Endothelial cell of umbilical vein (primary cell): ENCODE measurements around the gene KIF15. TPM values are rescaled to one million over a fixed set of nuclear protein-coding genes. Genes with fewer than 3 reads are reported as not detected.

Source experiments
- BruUV-seq: library from RNA; stranded (reverse); fragments of 400-500 nt; replicated peaks from 2 replicates; lab custom pipeline; 2021; lab: Mats Ljungman, UMichigan
- CTCF ChIA-PET: fragments of 300-600, 350-600 bp; sonication (Branson Sonifier 250); formaldehyde crosslinking; loops from one replicate; lab custom pipeline; 2021; ENCODE audit warnings: antibody characterized with exemption, inconsistent platforms; lab: Charles Lee
- POLR2A ChIA-PET: fragments of 300-600, 350-600 bp; sonication (Branson Sonifier 250); formaldehyde crosslinking; loops from one replicate; lab custom pipeline; 2021; ENCODE audit warnings: antibody characterized with exemption, inconsistent platforms; lab: Charles Lee
- DNase-seq: peaks from one replicate; pipeline ENCODE4 v3.0.0-alpha.2; 2011; ENCODE audit warnings: low read depth, low spot score
- FAIRE-seq: peaks from 2 replicates; lab custom pipeline; 2011; peaks lifted over from hg19 to GRCh38; lab: Jason Lieb, UNC
- H2AFZ ChIP-seq: 2 replicates; pipeline ENCODE4 v1.6.0; 2012; ENCODE audit warnings: low read depth, low read length, control low read depth, inconsistent platforms
- H3K27ac ChIP-seq: 2 replicates; pipeline ENCODE4 v1.5.1; 2011; ENCODE audit warnings: low read depth, mild to moderate bottlenecking, control low read depth, low read length, moderate library complexity; ENCODE audit not compliant: insufficient read depth
- H3K27me3 ChIP-seq, 2 experiments: 2 replicates each; pipeline versions ENCODE4 v1.6.0 to v1.6.1; 2011; ENCODE audit warnings: low read length in 2 of 2, mixed read lengths in 1 of 2; ENCODE audit not compliant: control insufficient read depth in 2 of 2, insufficient read depth in 2 of 2
- H3K36me3 ChIP-seq, 2 experiments: 2 replicates in 1 of 2; 3 replicates in 1 of 2; pipeline ENCODE4 v1.5.1; 2011; ENCODE audit warnings: low read length in 2 of 2, mild to moderate bottlenecking in 1 of 2, moderate library complexity in 1 of 2; ENCODE audit not compliant: control insufficient read depth in 2 of 2, insufficient read depth in 2 of 2; ENCODE audit errors: extremely low read depth in 1 of 2
- H3K4me1 ChIP-seq: 3 replicates; pipeline ENCODE4 v1.5.1; 2011; ENCODE audit warnings: mild to moderate bottlenecking, low read length; ENCODE audit not compliant: control insufficient read depth, insufficient read depth; ENCODE audit errors: extremely low read depth
- H3K4me2 ChIP-seq: 2 replicates; pipeline ENCODE4 v1.6.1; 2011; ENCODE audit warnings: low read length, control low read depth, mixed read lengths; ENCODE audit not compliant: insufficient read depth
- H3K4me3 ChIP-seq, 3 experiments: fragments of 200-600 bp in 1 of 3; sonication (generic), shearing (Covaris generic) in 1 of 3; replicated peaks in 1 of 3; 2 replicates each; pipeline ENCODE4 v1.5.1; 2011 to 2016; ENCODE audit warnings: control low read depth in 3 of 3, low read length in 3 of 3, mild to moderate bottlenecking in 2 of 3, inconsistent platforms in 1 of 3, low read depth in 1 of 3, moderate library complexity in 1 of 3; ENCODE audit not compliant: insufficient read depth in 1 of 3
- H3K79me2 ChIP-seq: 2 replicates; pipeline ENCODE4 v1.6.0; 2012; ENCODE audit warnings: low read length, inconsistent platforms; ENCODE audit not compliant: control insufficient read depth, insufficient read depth
- H3K9ac ChIP-seq: replicated peaks from 2 replicates; pipeline ENCODE3; 2011; ENCODE audit warnings: low read length, control low read depth; ENCODE audit not compliant: insufficient read depth; ENCODE audit errors: extremely low read depth
- H3K9me1 ChIP-seq: replicated peaks from 3 replicates; pipeline ENCODE4 v1.6.0; 2011; ENCODE audit warnings: mild to moderate bottlenecking, low read length; ENCODE audit not compliant: control insufficient read depth, insufficient read depth; ENCODE audit errors: extremely low read depth
- H3K9me3 ChIP-seq: replicated peaks from 2 replicates; pipeline ENCODE4 v1.5.1; 2012; ENCODE audit warnings: low read length, inconsistent platforms; ENCODE audit not compliant: control insufficient read depth, insufficient read depth
- H4K20me1 ChIP-seq: replicated peaks from 2 replicates; pipeline ENCODE3; 2011; ENCODE audit warnings: mild to moderate bottlenecking, low read length; ENCODE audit not compliant: control insufficient read depth, insufficient read depth; ENCODE audit errors: extremely low read depth
- FOS ChIP-seq: IDR thresholded peaks from 2 replicates; pipeline ENCODE4 v1.6.1; 2011; ENCODE audit warnings: mild to moderate bottlenecking, low read length, moderate library complexity, borderline replicate concordance; ENCODE audit not compliant: insufficient read depth
- JUN ChIP-seq: IDR thresholded peaks from 2 replicates; pipeline ENCODE4 v1.6.1; 2011; ENCODE audit warnings: borderline replicate concordance, low read depth; ENCODE audit not compliant: insufficient read length, insufficient read depth
- dilution Hi-C: fragments of 300-500 bp; cut with MboI; formaldehyde crosslinking; loops from one replicate; pipeline ENCODE4 v1.15.0; 2019; ENCODE audit warnings: low sequenced_read_pairs; ENCODE audit not compliant: extremely low pct_ligation_motif_present
- intact Hi-C: fragments of 100-400 bp; cut with micrococcal nuclease; formaldehyde crosslinking; loops from one replicate; pipeline ENCODE4 v1.10.0; 2022
- microRNA counts: library from miRNA; unstranded; fragments of <30 nt; microRNA quantifications from one replicate; lab custom pipeline; 2016
- polyA plus RNA-seq, 4 experiments: library from polyadenylated mRNA; depleted of rRNA in 3 of 4; stranded (reverse) in 3 of 4; unstranded in 1 of 4; fragments of >200 nt; gene quantifications; 2 replicates each; pipeline versions ENCODE4 v1.2.1 to v1.2.3, GENCODE V29; 2011 to 2012; ENCODE audit warnings: missing spikeins in 1 of 4
- total RNA-seq: library from RNA; stranded (reverse); gene quantifications from 2 replicates; pipeline ENCODE4 v1.2.3, GENCODE V29; 2021

KIF15 gene
- total and polyA plus RNA-seq, 2 donors (not counting 3 experiments of a cell fraction or from before 2014, with no cell fraction given), result 2.2 to 21.6 TPM

GRCh38 chr3:44902628-44903027 is 141.0 kb downstream of the KIF15 start:
- dilution Hi-C loops, result no loop called here
- CTCF ChIA-PET, result interaction anchor here (1.2 kb wide), 1 partner anchor 11 kb away, joined by 3 read pairs; no protein-coding TSS in a partner anchor

More at GRCh38 chr3:44902628-44903027, 141.0 kb downstream of the KIF15 start:
- intact Hi-C loops, result no loop called here
- Histone ChIP-seq H3K4me2 (no peak overlapping the region), H4K20me1 (no peaks in the 10 kb centered on the region), H3K4me3 (no peak overlapping the region), H3K79me2 (no peaks in the 10 kb centered on the region), H3K9me1 (no peaks in the 10 kb centered on the region), H3K27ac (no peak overlapping the region), H3K9me3 (no peaks in the 10 kb centered on the region), H2AFZ (no peak overlapping the region), H3K4me1 (no peaks in the 10 kb centered on the region), H3K27me3 (no peaks in the 10 kb centered on the region), H3K36me3 (no peaks in the 10 kb centered on the region), H3K9ac (no peak overlapping the region)
- FAIRE-seq (no peak), DNase-seq (no peak)
- POLR2A ChIA-PET, result no interaction called here
- no peak for TF ChIP-seq JUN
- TF ChIP-seq FOS, result no peak
- no TSS peak for BruUV-seq

MicroRNA genes within 50 kb of the gene (microRNA counts, 767-probe panel; counts per million panel counts)
- 723 counts per million, percentile 96 among the panel's probes with 10 or more counts for microRNA hsa-miR-564 (lab: Ali Mortazavi, UCI)

Other genes with a start within 250 kb of the KIF15 start
- 0.95 and 1.9 TPM in 2 replicates for gene ZKSCAN7, start 206.6 kb upstream of the KIF15 start, total RNA-seq
- gene ZKSCAN7, start 206.6 kb upstream of the KIF15 start, polyA plus RNA-seq, result 0.75 and 0.83 TPM in 2 replicates
- gene ZNF660, start 176.8 kb upstream of the KIF15 start, total RNA-seq, result 1.0 and 1.5 TPM in 2 replicates
- gene ZNF660, start 176.8 kb upstream of the KIF15 start, polyA plus RNA-seq, result 0.38 and 0.44 TPM in 2 replicates
- 6.4 and 7.1 TPM in 2 replicates for gene ZNF197, start 136.8 kb upstream of the KIF15 start, total RNA-seq
- gene ZNF197, start 136.8 kb upstream of the KIF15 start, polyA plus RNA-seq, result 2.8 and 2.9 TPM in 2 replicates
- 9.1 and 11.3 TPM in 2 replicates for gene ZNF35, start 113.1 kb upstream of the KIF15 start, total RNA-seq
- 2.5 TPM in 2 replicates for gene ZNF35, start 113.1 kb upstream of the KIF15 start, polyA plus RNA-seq
- 4.1 and 4.2 TPM in 2 replicates for gene ZNF502, start 49.1 kb upstream of the KIF15 start, total RNA-seq
- 0.86 and 1.0 TPM in 2 replicates for gene ZNF502, start 49.1 kb upstream of the KIF15 start, polyA plus RNA-seq
- gene ZNF501, start 32.2 kb upstream of the KIF15 start, total RNA-seq, result 2.9 and 3.9 TPM in 2 replicates
- 0.92 and 1.6 TPM in 2 replicates for gene ZNF501, start 32.2 kb upstream of the KIF15 start, polyA plus RNA-seq
- 25.2 and 28.1 TPM in 2 replicates for gene KIAA1143, start 175 bp upstream of the KIF15 start, total RNA-seq
- gene KIAA1143, start 175 bp upstream of the KIF15 start, polyA plus RNA-seq, result 5.4 and 6.1 TPM in 2 replicates
- gene TMEM42, start 100.1 kb downstream of the KIF15 start, total RNA-seq, result 10.6 and 13.6 TPM in 2 replicates
- gene TMEM42, start 100.1 kb downstream of the KIF15 start, polyA plus RNA-seq, result 43.6 and 46.4 TPM in 2 replicates
- gene TGM4, start 112.8 kb downstream of the KIF15 start, total RNA-seq, result 0.24 and 0.39 TPM in 2 replicates
- 0.11 and 0.16 TPM in 2 replicates for gene TGM4, start 112.8 kb downstream of the KIF15 start, polyA plus RNA-seq
- 62.4 and 62.7 TPM in 2 replicates for gene ZDHHC3, start 214.4 kb downstream of the KIF15 start, total RNA-seq
- 97.1 and 131 TPM in 2 replicates for gene ZDHHC3, start 214.4 kb downstream of the KIF15 start, polyA plus RNA-seq
- gene EXOSC7, start 214.4 kb downstream of the KIF15 start, total RNA-seq, result 44.5 and 46.2 TPM in 2 replicates
- gene EXOSC7, start 214.4 kb downstream of the KIF15 start, polyA plus RNA-seq, result 35.3 and 53.8 TPM in 2 replicates